Naive thymus-derived CD4-positive, alpha-beta T cell (primary cell): ENCODE measurements around the gene WBP11. TPM values are rescaled to one million over a fixed set of nuclear protein-coding genes. Genes with fewer than 3 reads are reported as not detected.

Experiments
- ATAC-seq: fragments of 150-1000 bp; cut with Tn5 transposase; 2 replicates; pipeline ENCODE4 v1.10.0; 2021; ENCODE audit warnings: mild to moderate bottlenecking, moderate library complexity
- CTCF ChIA-PET: fragments of 350-600 bp; sonication (Branson Sonifier 250); formaldehyde crosslinking; loops from one replicate; lab custom pipeline; 2021; ENCODE audit warnings: antibody characterized with exemption; lab: Charles Lee
- POLR2A ChIA-PET: fragments of 350-600 bp; sonication (Branson Sonifier 250); formaldehyde crosslinking; loops from one replicate; lab custom pipeline; 2021; ENCODE audit warnings: antibody characterized with exemption, inconsistent platforms; lab: Charles Lee
- DNase-seq, 9 donors: peaks; one replicate each; pipeline versions ENCODE4 v3.0.0 to v3.0.0-alpha.2; 2020 to 2022; ENCODE audit warnings: mixed read lengths in 1 of 9
- H3K27ac ChIP-seq: one replicate; pipeline ENCODE4 v1.7.0; 2013; ENCODE audit warnings: mild to moderate bottlenecking, low read depth, low read length, moderate library complexity
- H3K27me3 ChIP-seq, 2 donors: one replicate each; pipeline ENCODE4 v1.7.0; 2013; ENCODE audit warnings: low read length in 2 of 2, mild to moderate bottlenecking in 2 of 2, moderate library complexity in 2 of 2; ENCODE audit not compliant: control insufficient read depth in 2 of 2, insufficient read depth in 2 of 2
- H3K36me3 ChIP-seq, 3 experiments: 1 replicate in 2 of 3; 2 replicates in 1 of 3; pipeline ENCODE4 v1.7.0; 2013; ENCODE audit warnings: low read length in 3 of 3, mild to moderate bottlenecking in 3 of 3, moderate library complexity in 1 of 3; ENCODE audit not compliant: insufficient read depth in 3 of 3, control insufficient read depth in 2 of 3
- H3K4me1 ChIP-seq, 2 donors: one replicate each; pipeline ENCODE4 v1.7.0; 2013; ENCODE audit warnings: low read length in 2 of 2, mild to moderate bottlenecking in 2 of 2, moderate library complexity in 1 of 2; ENCODE audit not compliant: control insufficient read depth in 2 of 2, insufficient read depth in 2 of 2
- H3K4me3 ChIP-seq: 2 replicates; pipeline ENCODE4 v1.7.0; 2013; ENCODE audit warnings: mild to moderate bottlenecking, low read length
- H3K9me3 ChIP-seq, 3 experiments: 1 replicate in 2 of 3; 2 replicates in 1 of 3; pipeline ENCODE4 v1.7.0; 2013; ENCODE audit warnings: low read length in 3 of 3; ENCODE audit not compliant: control insufficient read depth in 2 of 3
- H3K27ac Mint-ChIP-seq, 9 donors: one replicate each; pipeline ENCODE4 v1.8.0; 2020 to 2022; ENCODE audit warnings: mixed read lengths in 9 of 9, mild to moderate bottlenecking in 8 of 9, moderate library complexity in 5 of 9, inconsistent platforms in 2 of 9
- H3K27me3 Mint-ChIP-seq, 5 donors: one replicate each; pipeline ENCODE4 v1.8.0; 2021 to 2022; ENCODE audit warnings: mixed read lengths in 5 of 5, mild to moderate bottlenecking in 1 of 5
- H3K36me3 Mint-ChIP-seq, 5 donors: one replicate each; pipeline ENCODE4 v1.8.0; 2020 to 2022; ENCODE audit warnings: mixed read lengths in 5 of 5, mild to moderate bottlenecking in 3 of 5, inconsistent platforms in 1 of 5
- H3K4me1 Mint-ChIP-seq, 7 donors: one replicate each; pipeline ENCODE4 v1.8.0; 2020 to 2022; ENCODE audit warnings: mixed read lengths in 7 of 7, mild to moderate bottlenecking in 3 of 7, inconsistent platforms in 1 of 7
- H3K4me3 Mint-ChIP-seq, 10 donors: one replicate each; pipeline ENCODE4 v1.8.0; 2020 to 2022; ENCODE audit warnings: mild to moderate bottlenecking in 10 of 10, mixed read lengths in 10 of 10, moderate library complexity in 6 of 10, inconsistent platforms in 2 of 10
- H3K9me3 Mint-ChIP-seq, 11 donors: one replicate each; pipeline ENCODE4 v1.8.0; 2020 to 2022; ENCODE audit warnings: mixed read lengths in 11 of 11, mild to moderate bottlenecking in 4 of 11, inconsistent platforms in 1 of 11, moderate library complexity in 1 of 11
- intact Hi-C, 2 donors: fragments of 100-400 bp; cut with micrococcal nuclease; formaldehyde crosslinking; loops; one replicate each; pipeline ENCODE4 v1.15.1; 2023
- polyA plus RNA-seq, 2 donors: library from polyadenylated mRNA; unstranded; fragments of 300-500 nt; fragmentation: Illumina TruSeq; gene quantifications; one replicate each; pipeline ENCODE4 v1.2.3, GENCODE V29; 2021
- total RNA-seq, 6 experiments: library from RNA in 5 of 6; stranded (reverse) in 5 of 6; gene quantifications; 1 replicate in 5 of 6; 2 replicates in 1 of 6; pipeline ENCODE4 v1.2.3 and lab custom pipeline; 2021 to 2026

WBP11 gene
- total and polyA plus RNA-seq, 7 experiments from 2014 or later = 58.5 to 129 (median 84.3) TPM

DNA sequence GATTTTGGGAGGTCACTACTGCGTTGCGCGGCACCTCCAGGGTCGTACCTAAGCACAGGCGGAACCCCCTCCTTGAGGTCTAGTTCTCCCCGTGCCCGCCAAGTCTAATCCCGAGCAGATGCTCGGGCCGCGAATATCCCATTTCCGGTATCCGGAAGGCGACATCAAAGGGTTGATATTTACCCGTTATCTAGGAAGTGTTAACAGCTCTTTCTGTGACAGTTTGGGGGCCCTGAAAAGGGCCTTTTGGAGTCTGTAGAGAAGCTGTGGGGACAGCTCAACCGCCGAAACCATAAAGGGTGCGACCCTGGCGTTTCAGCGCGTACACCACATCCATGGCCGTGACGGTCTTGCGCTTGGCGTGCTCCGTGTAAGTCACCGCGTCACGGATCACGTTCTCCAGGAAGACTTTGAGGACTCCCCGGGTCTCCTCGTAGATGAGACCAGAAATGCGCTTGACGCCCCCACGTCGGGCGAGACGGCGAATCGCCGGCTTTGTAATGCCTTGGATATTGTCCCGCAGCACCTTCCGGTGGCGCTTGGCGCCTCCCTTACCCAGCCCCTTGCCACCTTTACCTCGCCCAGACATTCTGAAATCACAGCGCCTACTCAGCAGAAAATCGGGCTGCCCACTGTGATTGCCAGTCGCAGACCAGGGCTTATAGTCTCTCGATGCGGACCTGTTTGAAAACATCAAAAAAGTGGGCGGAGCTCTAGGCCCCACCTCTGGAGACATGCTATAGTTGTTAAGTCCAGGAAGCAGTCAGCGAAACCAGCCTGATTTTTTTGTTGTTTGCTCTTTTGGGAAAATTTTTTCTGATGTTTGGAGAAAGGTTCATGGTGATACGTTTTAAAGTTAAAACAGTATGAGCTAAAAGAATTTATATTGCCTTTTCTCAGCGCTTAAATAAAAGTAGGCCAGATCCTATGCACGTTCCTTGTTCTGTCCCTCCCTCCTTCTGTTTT, 32.5 kb downstream of the WBP11 start:
- CTCF ChIA-PET = interaction anchor here (0.6 to 3.5 kb wide), 12 partner anchors 8 to 405 kb away, joined by 3 to 22 read pairs (median 4); partner anchors contain the start of genes ATF7IP, C12orf60 and WBP11
- Histone ChIP-seq H3K27me3 (no peaks in the 10 kb centered on the region), H3K9me3 (no peaks in the 10 kb centered on the region), H3K27ac (peak overlapping the region; percentile 96), H3K4me3 (peak overlapping the region; percentile 89), H3K4me1 (peaks cover 11 to 28% of the 10 kb centered on the region in 2 donors), H3K36me3 (peaks cover 0 to 13% (median 0%) of the 10 kb centered on the region in 3 experiments)
- Mint-ChIP-seq H3K9me3 (peaks cover 0 to 36% (median 11%) of the 10 kb centered on the region in 11 donors), H3K4me1 (peaks cover 32 to 77% (median 64%) of the 10 kb centered on the region in 7 donors), H3K27ac (peak overlapping the region; percentile 98 to 100 (median 100)), H3K4me3 (peak overlapping the region; percentile 91 to 100 (median 98)), H3K36me3 (peaks cover 18 to 35% (median 27%) of the 10 kb centered on the region in 5 donors), H3K27me3 (peaks cover 0 to 6% (median 0%) of the 10 kb centered on the region in 5 donors)
- POLR2A ChIA-PET = interaction anchor here (0.6 to 10.2 kb wide), 66 partner anchors 9 to 1111 kb away, joined by 3 to 316 read pairs (median 5); partner anchors contain the start of genes ARHGDIB, ATF7IP, C12orf60 and STRAP
- ATAC-seq (peak; percentile 64), DNase-seq (peak; percentile 87 to 96 (median 95))
- intact Hi-C loops = loop anchor here (1.0 to 10.0 kb wide), 26 partner anchors 13 to 1956 kb away; partner anchors contain the start of genes ARHGDIB (in 2 of the 2), ATF7IP (in 2 of the 2), C12orf60 (in 2 of the 2) and DDX47 (in 2 of the 2)

DNA sequence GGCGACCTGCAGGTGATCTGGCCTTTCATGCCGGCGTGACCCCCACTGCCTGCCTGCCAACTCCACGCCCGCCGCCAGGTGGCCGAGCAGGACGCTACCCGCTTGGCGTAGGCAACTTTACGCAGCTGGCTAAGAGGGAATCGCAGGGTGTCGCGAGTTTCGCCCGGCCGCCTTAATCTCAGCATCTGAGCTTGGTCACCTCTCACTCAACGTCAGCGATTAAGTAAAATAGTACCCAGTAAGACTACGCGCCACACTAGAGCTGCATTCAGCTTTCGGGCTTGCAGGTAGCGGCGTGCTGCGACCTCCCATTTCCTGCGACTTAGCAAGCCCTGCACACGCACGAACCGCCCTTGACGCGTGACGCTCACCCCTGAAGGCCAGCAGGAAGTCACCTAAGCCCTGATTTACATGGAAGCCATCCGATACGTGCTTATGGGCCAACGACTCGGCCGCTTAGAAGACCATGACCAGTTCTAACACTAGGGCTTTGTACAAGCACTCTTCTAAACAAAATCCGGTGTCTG, 33.2 kb downstream of the WBP11 start:
- peak; percentile 79 to 89 (median 87) for DNase-seq
- peaks cover 11 to 28% of the 10 kb centered on the region in 2 donors for H3K4me1 ChIP-seq
- H3K36me3 Mint-ChIP-seq = peaks cover 20 to 43% (median 35%) of the 10 kb centered on the region in 5 donors

DNA sequence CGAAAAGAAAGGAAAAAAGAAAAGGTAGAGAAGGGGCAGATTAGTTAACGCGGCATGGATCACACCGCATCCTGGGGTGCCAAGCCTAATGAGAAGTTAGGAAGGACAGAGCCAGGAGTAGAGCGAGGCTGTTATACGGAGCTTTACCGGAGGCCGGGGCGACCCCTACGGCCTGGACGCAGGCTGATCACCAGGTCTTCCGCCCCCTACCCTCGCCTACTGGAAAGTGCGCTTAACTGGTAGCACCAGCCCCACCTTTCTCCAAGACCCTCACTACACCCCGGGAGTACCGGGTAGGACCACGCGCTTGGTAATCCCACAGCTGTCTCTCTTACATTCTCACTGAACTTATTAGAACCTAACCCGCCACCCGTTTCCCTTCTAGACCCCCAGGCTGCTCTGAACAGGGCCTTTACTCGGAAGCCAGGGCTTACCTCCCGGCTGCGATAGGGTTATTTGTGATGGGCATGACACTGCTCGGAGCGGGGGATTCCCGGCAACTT, 33.8 kb downstream of the WBP11 start:
- Histone ChIP-seq H3K9me3 (peaks cover 0 to 4% (median 0%) of the 10 kb centered on the region in 3 experiments), H3K4me3 (peak overlapping the region; percentile 89), H3K36me3 (peaks cover 0 to 11% (median 0%) of the 10 kb centered on the region in 3 experiments), H3K27me3 (no peaks in the 10 kb centered on the region), H3K4me1 (peaks cover 11 to 28% of the 10 kb centered on the region in 2 donors), H3K27ac (peak overlapping the region; percentile 96)
- POLR2A ChIA-PET = interaction anchor here (0.6 to 10.2 kb wide), 47 partner anchors 9 to 1709 kb away, joined by 3 to 316 read pairs (median 5); partner anchors contain the start of genes ARHGDIB, ATF7IP, C12orf60 and RERG
- Mint-ChIP-seq H3K4me1 (peaks cover 24 to 76% (median 55%) of the 10 kb centered on the region in 7 donors), H3K9me3 (peaks cover 0 to 47% (median 13%) of the 10 kb centered on the region in 11 donors), H3K36me3 (peaks cover 19 to 45% (median 39%) of the 10 kb centered on the region in 5 donors), H3K27me3 (peaks cover 0 to 6% (median 0%) of the 10 kb centered on the region in 5 donors), H3K27ac (peak overlapping the region; percentile 98 to 100 (median 100)), H3K4me3 (peak overlapping the region; percentile 91 to 100 (median 98))
- no peak for DNase-seq
- peak; percentile 2 for ATAC-seq
- intact Hi-C loops = loop anchor here in 1 of 2 donors (1.0 kb wide), 1 partner anchor 46 kb away; no protein-coding TSS in a partner anchor
- CTCF ChIA-PET = interaction anchor here (1.0 to 3.5 kb wide), 5 partner anchors 9 to 179 kb away, joined by 3 to 22 read pairs (median 6); partner anchors contain the start of genes C12orf60 and WBP11

More for the DNA sequence above, 33.2 kb downstream of the WBP11 start:
- Mint-ChIP-seq H3K4me1 (peaks cover 29 to 76% (median 57%) of the 10 kb centered on the region in 7 donors), H3K4me3 (peak overlapping the region; percentile 91 to 100 (median 98)), H3K27ac (peak overlapping the region; percentile 98 to 100 (median 100)), H3K9me3 (peaks cover 0 to 42% (median 13%) of the 10 kb centered on the region in 11 donors), H3K27me3 (peaks cover 0 to 6% (median 0%) of the 10 kb centered on the region in 5 donors)
- Histone ChIP-seq H3K27me3 (no peaks in the 10 kb centered on the region), H3K9me3 (peaks cover 0 to 4% (median 0%) of the 10 kb centered on the region in 3 experiments), H3K27ac (peak overlapping the region; percentile 96), H3K36me3 (peaks cover 0 to 13% (median 0%) of the 10 kb centered on the region in 3 experiments), H3K4me3 (peak overlapping the region; percentile 89)
- peak; percentile 66 for ATAC-seq
- intact Hi-C loops = loop anchor here (1.0 to 10.0 kb wide), 24 partner anchors 13 to 1955 kb away; partner anchors contain the start of genes ATF7IP (in 2 of the 2), DDX47 (in 2 of the 2), STRAP (in 2 of the 2) and ARHGDIB (in 1 of the 2)
- ChIA-PET POLR2A (interaction anchor here (0.6 to 10.2 kb wide), 47 partner anchors 9 to 815 kb away, joined by 3 to 316 read pairs (median 6); partner anchors contain the start of genes ARHGDIB, ATF7IP, C12orf60 and RERG), CTCF (interaction anchor here (0.6 to 3.5 kb wide), 8 partner anchors 9 to 405 kb away, joined by 3 to 22 read pairs (median 6); partner anchors contain the start of genes ATF7IP, C12orf60 and WBP11)

DNA sequence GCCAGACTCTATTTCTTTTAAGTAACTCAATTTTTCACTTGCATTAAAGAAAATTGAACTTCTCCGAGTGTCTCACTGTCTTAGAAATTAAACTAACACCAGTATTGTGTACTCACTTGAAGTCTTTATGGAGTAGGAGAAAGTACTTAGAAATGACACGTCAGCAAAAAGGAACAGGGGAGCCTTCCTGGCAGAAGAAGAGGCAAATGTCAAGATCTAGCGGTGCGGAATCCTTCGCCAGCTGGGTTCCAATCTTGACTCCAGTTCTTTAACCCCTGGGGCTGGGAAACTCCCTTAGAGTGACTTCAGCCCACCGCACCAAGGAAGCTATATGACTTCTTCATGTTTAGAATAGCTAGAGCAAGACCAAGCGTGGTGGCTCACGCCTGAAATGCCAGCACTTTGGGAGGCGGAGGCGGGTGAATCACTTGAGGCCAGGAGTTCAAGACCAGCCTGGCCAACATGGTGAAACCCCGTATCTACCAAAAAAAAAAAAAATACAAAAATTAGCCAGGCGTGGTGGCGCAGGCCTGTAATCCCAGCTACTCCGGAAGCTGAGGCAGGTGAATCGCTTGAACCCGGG, 34.4 kb downstream of the WBP11 start:
- intact Hi-C loops = loop anchor here in 1 of 2 donors (1.0 kb wide), 1 partner anchor 46 kb away; no protein-coding TSS in a partner anchor
- no peak for ATAC-seq
- Histone ChIP-seq H3K9me3 (peaks cover 0 to 4% (median 0%) of the 10 kb centered on the region in 3 experiments), H3K27ac (peak overlapping the region; percentile 96), H3K36me3 (peaks cover 0 to 8% (median 0%) of the 10 kb centered on the region in 3 experiments), H3K27me3 (no peaks in the 10 kb centered on the region), H3K4me1 (peaks cover 10 to 28% of the 10 kb centered on the region in 2 donors), H3K4me3 (peak overlapping the region; percentile 89)
- Mint-ChIP-seq H3K9me3 (peaks cover 0 to 43% (median 13%) of the 10 kb centered on the region in 11 donors), H3K36me3 (peaks cover 13 to 44% (median 42%) of the 10 kb centered on the region in 5 donors), H3K27ac (peak overlapping the region; percentile 98 to 100 (median 100)), H3K4me3 (peak overlapping the region; percentile 91 to 100 (median 98)), H3K4me1 (peaks cover 24 to 70% (median 49%) of the 10 kb centered on the region in 7 donors), H3K27me3 (peaks cover 0 to 4% (median 0%) of the 10 kb centered on the region in 5 donors)
- CTCF ChIA-PET = interaction anchor here (0.6 to 3.5 kb wide), 5 partner anchors 10 to 179 kb away, joined by 3 to 22 read pairs (median 6); partner anchors contain the start of genes C12orf60 and WBP11
- POLR2A ChIA-PET = interaction anchor here (0.6 to 10.2 kb wide), 20 partner anchors 16 to 1709 kb away, joined by 3 to 316 read pairs (median 4); partner anchors contain the start of genes ARHGDIB, ATF7IP, C12orf60 and RERG
- peak in 2 of 9 donors; percentile 32 to 41 for DNase-seq

DNA sequence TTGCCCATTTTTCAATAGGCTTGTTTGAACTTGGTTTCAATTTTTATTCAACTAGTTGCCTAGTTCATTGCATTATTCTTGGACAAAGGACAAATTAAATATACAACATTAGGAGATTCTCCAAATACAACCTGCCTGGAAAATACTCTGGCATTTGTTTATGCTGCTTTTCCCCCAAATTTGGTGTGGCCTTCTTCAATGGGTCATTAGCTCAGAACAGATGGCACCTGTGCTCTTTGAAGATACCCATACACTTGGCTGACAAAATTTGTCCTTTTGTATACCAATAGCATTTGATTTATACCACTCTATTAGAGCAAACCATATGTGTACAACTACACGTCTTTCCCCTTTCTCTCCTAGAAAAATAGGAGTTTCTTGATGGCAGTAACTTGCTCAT, 35.7 kb downstream of the WBP11 start:
- Mint-ChIP-seq H3K27me3 (peaks cover 0 to 4% (median 0%) of the 10 kb centered on the region in 5 donors), H3K36me3 (peaks cover 13 to 49% (median 45%) of the 10 kb centered on the region in 5 donors), H3K4me3 (peak overlapping the region; percentile 3 to 100 (median 72)), H3K9me3 (peaks cover 0 to 44% (median 15%) of the 10 kb centered on the region in 11 donors), H3K4me1 (peaks cover 23 to 59% (median 38%) of the 10 kb centered on the region in 7 donors), H3K27ac (peak overlapping the region in 4 of 9 donors; percentile 15 to 72 (median 26))
- Histone ChIP-seq H3K4me1 (peaks cover 4 to 18% of the 10 kb centered on the region in 2 donors), H3K36me3 (peaks cover 0 to 8% (median 0%) of the 10 kb centered on the region in 3 experiments), H3K4me3 (no peak overlapping the region), H3K27ac (no peak overlapping the region), H3K27me3 (no peaks in the 10 kb centered on the region), H3K9me3 (peaks cover 0 to 4% (median 0%) of the 10 kb centered on the region in 3 experiments)
- ATAC-seq = no peak
- ChIA-PET POLR2A (interaction anchor here (1.0 kb wide), 1 partner anchor 194 kb away, joined by 3 read pairs; the partner anchor contains the start of gene ARHGDIB), CTCF (interaction anchor here (0.5 kb wide), 1 partner anchor 801 kb away, joined by 5 read pairs; no protein-coding TSS in a partner anchor)
- intact Hi-C loops = no loop called here
- DNase-seq = no peak
